GM18498 (cell line): Measurements from ENCODE around the gene MAGI2.

Experiments used
- ATAC-seq: cut with Tn5 transposase; IDR thresholded peaks from one replicate; pipeline ENCODE4 v1.9.1; 2021; ENCODE audit warnings: mild to moderate bottlenecking, moderate library complexity; ENCODE audit not compliant: unreplicated experiment

MAGI2 gene

DNA sequence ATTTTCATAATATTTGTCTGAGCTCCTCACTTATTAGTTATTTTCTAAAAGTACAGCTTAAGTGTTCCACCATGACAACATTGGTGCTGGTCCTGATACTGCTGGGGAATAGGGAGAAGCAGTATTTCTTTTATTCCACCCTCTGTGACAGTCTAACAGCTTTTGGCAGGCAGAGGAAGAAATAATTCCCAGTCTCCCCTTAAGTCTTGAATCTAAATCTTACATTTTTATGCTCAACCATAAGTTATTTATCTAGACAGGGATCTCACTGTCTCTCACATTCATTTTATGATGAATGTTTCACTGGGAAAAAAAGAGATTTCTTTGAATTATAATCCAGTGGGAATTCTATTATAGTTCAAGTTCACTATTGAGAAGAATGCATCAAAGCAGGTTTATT is 71.5 kb downstream of the MAGI2 start:
- no peak for ATAC-seq

DNA sequence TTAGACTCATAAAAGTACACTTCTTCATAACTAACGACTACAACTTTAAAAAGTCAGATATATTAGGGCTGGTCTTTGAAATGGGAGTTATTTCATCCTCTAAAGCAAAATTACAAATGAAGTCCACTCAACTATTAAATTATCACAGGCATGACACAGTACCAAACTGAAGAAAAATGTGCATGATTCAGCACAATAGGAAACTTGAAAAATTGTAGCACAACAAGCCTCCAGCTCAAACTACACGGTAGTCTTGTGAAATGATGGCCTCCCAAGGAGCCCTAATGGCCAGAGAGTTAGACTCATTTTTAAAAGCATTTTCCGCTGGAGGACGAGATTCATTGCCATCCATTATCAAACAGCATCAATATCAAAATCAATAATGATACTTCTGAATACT is 76.4 kb downstream of the MAGI2 start:
- ATAC-seq = no peak

DNA sequence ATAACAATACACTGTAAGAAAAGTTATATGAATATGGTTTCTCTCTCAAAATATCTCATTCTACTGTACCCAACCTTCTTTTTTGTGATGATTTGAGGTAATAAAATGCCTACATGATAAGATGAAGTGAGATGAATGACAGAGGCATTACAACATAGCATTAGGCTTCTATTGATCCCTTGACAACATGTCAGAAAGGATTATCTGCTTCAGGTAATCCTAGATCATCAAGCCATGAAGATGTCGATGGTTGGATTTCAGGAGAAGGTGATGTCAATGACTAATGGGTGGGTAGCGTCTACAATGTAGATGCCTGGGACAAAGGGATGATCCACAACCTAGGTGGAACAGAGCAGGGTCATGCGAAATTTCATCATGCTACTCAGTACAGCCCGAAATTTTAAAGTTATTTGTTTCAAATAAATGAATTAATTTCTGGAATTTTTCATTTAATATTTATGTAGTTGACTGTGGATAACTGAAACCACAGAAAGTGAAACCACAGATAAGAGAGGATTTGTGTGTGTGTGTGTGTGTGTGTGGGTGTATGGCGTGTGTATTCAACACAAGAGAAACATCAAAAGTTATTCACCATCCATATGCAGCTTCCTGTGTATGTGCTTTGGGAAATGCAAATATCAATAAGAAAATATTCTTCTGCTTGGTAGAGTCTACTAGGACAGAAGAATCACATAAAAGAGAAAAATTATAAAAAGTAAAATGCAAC is 77.0 kb downstream of the MAGI2 start:
- ATAC-seq = no peak

DNA sequence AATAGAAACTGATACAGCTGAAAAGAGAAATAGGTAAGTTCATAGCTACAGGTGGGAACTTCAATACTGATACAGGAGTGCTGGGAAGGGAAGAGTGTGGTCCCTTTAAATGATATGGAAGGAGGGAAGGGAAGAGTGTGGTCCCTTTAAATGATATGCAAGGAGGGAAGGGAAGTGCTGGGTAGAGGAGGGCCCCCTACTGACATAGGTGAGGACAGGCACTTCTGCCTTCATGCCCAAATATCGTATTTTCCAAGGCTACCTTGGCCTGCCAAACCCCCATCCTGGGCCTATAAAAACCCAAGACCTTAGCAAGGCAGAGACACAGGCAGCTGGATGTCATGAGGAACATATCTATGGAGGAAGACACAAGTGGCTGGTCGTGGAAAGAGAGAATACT is 92.3 kb downstream of the MAGI2 start:
- ATAC-seq = no peak

DNA sequence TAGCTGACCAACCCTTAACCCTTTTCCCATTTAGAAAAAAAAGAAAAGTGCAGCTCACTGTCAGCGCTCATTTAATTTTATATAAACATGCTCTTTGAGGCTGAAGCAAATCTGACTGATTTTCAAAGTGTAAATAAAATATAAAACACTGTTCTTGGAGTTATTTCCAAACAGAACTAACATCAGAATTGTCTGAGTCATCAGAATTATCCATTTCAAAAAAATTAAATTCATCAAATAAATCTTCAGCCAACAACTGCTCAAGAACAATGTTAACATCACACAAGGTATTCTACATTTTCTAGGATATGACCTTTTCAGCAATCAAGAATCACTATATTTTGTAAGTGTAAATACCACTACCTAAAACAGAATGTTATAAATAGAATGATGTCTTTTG is 93.6 kb downstream of the MAGI2 start:
- no peak for ATAC-seq

DNA sequence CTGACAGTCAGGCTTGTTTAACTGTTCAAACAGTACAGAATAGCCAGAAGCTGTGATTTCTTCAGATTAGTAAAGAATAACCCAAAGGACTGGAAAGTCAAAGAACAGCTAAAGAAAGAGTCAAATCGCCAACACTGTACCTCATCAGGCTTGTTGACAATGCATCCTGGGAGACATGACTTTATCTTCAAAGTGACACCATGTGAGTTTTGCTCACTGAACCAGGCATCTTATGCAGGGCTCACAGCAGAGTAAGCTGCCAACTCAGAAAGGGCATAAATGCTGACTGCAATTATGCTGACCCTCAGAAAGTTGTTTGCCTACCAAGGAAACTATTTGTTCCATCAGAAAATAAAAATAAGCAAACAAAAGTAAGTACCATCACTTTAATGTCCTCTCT is 96.4 kb downstream of the MAGI2 start:
- no peak for ATAC-seq

DNA sequence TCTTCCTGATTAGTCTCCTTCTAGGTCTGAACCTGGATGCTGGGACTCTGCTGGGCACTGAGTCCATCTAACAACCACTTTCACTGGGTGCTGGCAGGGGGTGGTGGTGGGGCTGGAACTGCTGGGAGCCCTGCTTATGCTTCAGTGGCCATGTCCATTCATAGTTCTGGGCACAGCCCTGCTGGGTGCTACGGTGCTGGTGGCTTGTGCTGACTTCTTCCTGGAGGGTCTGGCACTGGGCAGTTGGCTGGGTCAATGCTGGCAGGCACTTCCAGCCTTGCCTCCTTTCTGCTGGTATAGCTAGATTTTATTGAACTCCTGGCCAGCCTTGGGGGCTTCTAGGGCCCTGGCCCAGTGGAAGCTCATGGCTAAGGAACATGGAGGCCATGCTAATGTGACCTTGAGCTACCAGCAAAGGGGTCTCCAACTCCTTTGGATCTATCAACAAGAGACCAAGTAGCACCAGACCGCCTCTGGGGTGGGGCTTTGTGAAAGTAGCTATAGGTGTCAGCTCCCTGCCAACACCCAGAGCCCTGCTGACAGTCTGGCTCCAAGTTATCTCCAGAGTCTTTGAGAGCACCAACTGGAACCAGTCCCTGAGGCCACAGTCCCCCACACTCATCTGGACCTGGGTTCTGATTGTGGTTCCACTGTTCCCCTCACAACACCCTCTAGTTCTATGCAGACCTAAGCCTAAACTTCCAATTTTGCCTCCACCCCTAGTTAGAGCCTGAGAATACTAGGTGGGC is 99.6 kb downstream of the MAGI2 start:
- no peak for ATAC-seq

DNA sequence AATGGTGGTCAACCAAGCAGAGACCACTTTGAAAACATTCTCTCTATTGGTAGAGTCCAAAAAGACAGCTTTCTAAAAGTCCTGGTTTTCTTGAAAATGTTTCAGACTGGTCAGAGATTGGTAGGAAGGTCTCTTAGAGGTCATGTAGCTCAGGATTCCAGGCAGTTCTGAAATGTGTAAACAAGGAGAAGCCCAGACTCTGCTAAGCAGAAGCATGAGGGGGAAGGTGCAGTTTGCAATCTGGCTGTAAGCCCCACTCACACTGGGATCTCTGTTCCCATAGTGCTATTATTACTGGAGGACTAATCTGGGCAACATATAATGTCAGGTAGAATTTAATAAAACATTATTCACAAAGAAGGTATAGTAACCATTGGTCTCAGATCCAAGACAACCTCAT is 101.1 kb downstream of the MAGI2 start:
- ATAC-seq = no peak

DNA sequence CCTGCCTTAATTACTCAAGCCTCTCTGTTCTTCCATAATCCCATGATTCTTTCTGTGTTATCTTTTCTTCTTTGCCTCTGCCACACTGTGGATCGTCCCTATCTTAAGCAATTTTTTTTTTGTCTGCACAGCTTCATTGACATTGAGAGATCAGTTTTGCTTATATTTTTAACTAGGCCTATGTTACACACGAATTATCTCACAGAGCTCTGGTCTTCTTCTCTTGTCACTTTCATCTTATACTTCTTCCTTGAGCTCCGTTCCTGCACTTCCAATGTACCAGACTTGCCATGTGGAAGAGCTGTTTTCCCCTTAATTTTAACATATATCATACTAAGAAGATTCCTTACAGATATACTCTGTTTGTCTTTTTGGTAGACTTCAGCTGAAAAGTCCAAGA is 106.1 kb downstream of the MAGI2 start:
- no peak for ATAC-seq

DNA sequence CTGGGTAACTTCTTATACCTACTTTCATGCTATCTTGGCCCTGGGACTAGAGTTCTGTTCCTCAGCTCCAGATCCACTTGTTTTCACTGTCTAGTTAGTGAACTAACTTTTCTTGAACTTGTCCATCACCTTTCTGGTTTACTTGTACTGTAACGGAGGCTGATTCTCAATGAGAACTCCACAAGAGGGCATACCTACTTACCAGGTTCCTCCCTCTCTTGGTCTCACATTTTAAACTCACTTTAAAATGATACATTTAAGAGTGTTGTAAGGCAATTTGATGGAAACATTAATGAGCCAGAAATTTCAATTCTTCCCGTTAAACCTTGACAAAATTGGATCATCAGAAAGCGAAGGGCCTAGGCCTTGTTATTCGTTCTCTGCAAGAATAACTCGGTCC is 111.6 kb downstream of the MAGI2 start:
- no peak for ATAC-seq

DNA sequence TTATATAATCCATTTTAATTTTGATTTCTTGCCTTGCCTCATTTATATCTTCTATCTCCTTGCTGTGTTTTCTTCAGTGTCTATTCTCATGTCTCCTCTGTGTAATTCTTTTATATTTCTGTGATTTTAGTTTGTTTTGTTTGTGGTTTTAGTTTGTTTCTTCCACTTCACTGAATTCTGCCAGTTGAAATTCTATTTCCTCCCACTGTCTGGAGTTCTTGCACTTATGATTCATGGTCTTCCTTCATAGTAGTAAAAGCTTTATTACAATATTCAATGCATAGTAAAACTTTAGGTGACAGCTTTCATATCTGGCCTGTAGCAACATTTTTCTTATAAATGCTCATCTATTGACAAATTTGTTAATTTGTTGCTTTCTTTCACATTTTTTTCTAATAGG is 113.3 kb downstream of the MAGI2 start:
- ATAC-seq = no peak

DNA sequence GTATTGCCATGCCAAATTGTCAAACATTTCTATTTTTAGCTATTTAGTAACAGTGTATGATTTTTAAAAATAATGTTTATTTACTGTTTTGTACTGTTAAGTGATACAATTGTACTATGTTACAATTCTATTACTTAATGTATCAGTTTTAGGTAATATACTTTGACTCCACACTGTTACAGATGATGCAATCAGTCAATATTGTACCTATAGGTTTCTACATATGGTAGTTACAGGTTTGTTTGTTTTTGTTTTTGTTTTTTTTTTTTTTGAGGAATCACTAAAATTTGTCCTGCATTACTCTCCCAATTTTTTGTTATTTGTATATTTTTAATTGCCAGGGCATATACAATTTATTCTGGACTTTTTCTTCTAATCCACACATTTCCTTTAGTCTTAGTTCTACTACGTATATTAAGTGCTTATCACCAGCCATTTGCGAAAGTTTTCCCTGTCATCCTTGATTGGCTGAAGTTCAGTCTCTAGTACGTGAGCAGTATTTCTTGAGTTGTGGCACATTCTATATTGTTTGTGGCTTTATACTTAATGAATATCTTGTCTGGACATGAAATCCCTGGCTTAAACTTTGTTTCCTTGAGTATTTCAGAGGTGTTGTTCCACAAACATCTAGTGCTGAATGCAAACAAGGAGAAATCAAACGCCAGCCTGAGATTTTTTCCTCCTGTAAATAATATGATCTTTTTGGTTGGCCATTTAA is 114.1 kb downstream of the MAGI2 start:
- ATAC-seq = no peak

DNA sequence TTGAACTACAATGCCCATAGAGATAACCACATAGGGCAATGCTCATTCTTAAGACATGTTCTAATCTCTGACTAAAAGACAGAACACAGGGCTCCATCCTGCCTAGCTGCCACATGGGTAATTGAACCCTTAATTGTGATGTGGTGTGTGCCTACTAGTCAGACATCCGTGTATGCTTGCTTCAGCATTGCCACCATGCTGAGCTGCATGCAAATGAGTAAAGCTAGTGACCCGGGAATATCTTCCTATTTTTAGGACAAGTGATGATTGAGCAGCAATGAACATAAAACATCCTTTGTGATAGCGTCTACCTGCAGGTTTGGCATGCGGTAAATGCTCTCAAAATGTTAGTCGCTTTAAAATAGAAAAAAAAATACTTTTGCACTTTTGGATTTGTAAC is 115.8 kb downstream of the MAGI2 start:
- ATAC-seq = no peak

DNA sequence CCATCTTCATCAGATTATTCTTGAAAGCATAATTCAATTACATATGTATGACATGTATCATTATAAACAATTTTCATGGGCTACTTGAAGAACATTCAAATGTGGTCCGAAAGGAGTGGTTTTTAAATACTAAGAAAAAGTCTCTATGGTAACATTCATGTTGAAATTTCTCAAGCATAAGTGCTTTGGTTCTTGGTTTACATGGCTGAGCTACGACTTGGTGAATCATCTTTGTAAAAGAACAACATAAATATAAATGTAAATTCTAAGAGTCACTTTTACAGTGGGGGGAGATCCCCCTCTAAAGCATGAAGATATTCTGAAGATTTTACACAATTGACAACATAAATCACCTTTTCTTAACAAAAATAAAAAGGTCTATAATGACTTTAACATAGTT is 118.6 kb downstream of the MAGI2 start:
- ATAC-seq = no peak

DNA sequence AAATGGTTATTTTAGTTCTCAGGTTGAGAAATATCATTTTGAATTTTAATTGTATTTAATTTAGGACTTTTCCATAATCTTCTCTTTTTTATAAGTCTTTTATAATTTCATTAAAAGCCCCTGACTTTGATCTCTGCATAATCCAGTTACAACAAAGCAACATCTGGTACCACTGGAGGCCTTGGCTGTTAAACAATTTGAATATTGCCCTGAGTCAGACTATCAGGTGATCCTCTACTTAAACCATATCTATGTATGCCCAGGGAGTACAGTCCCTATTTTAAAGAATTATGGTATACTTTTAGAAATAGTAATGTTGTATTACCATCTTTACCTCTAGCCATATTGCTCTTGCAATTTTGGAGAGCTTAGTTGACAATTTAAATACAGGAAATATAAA is 119.1 kb downstream of the MAGI2 start:
- ATAC-seq = no peak

DNA sequence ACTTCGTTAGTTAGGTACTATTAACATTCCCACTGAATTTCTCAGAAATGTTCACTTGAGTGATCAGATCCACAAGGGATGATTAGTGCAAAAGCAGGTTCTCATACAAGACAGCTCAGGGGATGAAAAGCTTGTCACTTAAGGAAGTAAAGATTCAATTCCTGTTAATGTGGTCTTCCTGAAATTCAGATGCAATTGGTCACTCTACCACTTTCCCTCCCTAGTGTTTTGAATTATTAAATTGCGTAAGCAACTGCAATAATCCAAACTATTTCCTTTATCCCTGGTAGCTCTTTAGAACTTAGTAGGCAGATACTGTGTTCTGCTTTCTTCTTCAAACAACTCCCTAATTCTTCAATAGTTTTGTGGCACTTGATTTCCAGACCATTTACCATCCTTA is 121.4 kb downstream of the MAGI2 start:
- no peak for ATAC-seq

DNA sequence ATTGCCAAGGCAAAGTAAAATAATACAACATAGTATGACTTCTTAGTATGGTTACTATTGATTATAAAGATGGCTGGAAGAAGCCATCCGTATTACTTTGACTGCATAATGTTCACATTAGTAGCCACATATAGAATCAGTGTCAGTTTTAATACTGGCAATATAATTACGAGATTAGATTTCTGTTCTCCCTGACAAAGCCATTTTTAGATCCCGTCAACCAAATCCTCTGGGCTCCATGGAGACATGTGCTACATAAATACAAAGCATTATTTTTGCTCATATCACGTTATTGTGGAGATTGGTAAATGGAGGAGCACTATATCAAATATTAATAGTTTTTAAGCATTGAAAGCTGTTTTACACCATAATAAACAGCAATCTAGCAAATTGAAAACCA is 124.0 kb downstream of the MAGI2 start:
- ATAC-seq = no peak

DNA sequence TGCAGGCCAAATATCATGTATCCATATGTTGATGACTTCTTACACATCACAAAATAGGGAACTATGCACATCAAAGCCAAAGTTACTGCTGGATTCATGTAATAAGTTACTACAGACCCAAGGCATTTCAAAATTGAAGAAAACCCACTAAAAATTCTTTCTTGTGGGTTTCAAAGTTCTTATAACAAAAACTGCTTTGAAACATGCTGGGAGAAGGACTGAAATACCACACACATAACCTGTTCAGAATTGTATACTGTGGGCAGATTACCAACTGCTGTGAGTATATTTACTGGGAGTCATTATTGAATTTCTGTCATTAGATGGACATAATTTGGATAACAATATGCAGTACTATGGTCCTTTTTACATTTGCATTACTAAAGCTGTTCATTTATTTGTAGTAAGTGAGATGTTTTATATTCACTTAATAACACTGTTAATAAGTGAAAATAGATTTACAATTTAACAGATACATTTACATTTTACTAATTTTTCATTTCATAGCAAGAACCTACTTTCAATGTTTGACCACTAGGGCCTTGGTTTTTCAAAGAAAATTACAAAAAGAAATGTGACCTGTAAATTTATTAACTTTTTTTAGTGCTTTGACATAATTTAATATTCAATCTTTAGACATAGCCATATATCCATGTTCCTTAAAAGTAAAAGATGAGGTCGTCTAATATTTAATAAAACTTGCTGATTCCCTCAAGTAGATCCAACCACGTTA is 132.6 kb downstream of the MAGI2 start:
- no peak for ATAC-seq

DNA sequence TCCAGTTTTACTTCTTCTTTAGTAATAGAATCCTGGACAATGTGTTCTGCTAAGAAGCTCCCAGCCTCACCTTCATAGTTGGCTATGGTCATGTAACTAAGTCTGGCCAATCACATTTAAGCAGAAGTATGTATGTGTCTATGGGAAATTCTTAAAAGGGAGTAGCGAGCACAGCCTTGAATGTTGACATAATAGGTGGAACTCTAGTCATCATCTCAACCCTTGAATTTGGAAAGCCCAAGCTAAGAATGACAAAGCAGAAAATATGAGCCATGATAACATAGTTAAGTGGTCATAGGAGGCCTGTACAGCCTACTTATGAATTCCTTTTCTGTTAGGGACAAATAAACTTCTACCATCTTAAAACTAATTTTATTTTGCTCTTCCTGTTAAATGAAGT is 134.1 kb downstream of the MAGI2 start:
- no peak for ATAC-seq

DNA sequence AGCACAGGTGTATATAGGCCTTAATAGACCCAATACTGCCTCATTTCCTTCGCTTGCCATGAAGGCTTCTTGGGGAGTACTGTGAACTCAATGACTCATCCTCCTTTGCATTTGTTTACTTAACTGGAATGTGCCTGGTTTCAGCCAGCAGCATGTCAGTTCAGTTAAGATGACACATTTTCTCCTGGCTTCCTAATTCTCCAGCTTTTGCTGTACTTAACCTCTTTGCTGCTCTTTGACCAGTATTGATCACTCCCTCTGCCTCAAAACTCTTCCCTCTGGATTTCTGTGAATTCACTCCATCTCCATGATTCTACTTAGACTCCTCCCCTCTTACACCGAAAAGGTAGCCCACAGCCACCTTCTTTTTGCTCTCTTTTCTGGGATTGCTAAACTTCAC is 135.7 kb downstream of the MAGI2 start:
- no peak for ATAC-seq

DNA sequence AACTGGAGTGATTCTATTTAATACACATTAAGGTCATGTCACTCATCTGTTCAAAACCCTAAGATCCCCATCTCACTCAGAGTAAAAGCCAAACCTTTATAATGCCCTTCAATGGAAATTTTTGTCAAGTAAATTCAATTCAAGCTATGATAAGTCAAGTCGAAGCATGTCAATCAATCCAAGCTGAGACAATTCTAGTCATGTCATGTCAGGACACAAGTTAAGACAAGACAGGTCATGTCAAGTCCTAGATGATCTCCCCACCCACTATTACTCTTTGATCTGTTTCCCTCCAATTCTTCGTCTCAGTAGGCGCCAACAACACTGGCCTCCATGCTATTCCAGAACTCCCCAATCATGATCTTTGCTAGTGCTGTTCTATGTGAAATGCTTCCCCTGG is 141.4 kb downstream of the MAGI2 start:
- ATAC-seq = no peak
